Activated CD4-positive, alpha-beta T cell treated with anti-CD3 and anti-CD28 coated beads, Interleukin-2, amount 10 ng/mL, durations not matched to agents 7 days and 5 days (primary cell): ENCODE measurements around the gene PYM1. TPM values are rescaled to one million over a fixed set of nuclear protein-coding genes. Genes with fewer than 3 reads are reported as not detected.
A peak's percentile ranks its signal among the peaks of the same experiment; 100 is the strongest.

Source experiments
- CTCF ChIA-PET: fragments of 350-600 bp; sonication (Branson Sonifier 250); formaldehyde crosslinking; loops from one replicate; lab custom pipeline; 2021; ENCODE audit warnings: antibody characterized with exemption; lab: Charles Lee
- POLR2A ChIA-PET: fragments of 350-600 bp; sonication (Branson Sonifier 250); formaldehyde crosslinking; loops from one replicate; lab custom pipeline; 2021; ENCODE audit warnings: antibody characterized with exemption; lab: Charles Lee
- DNase-seq: peaks from one replicate; pipeline ENCODE4 v3.0.0-alpha.2; 2020
- H3K27ac Mint-ChIP-seq: one replicate; pipeline ENCODE4 v1.8.0; 2021; ENCODE audit warnings: mild to moderate bottlenecking, moderate library complexity, mixed read lengths
- H3K27me3 Mint-ChIP-seq: one replicate; pipeline ENCODE4 v1.8.0; 2021; ENCODE audit warnings: mixed read lengths
- H3K36me3 Mint-ChIP-seq: one replicate; pipeline ENCODE4 v1.8.0; 2021; ENCODE audit warnings: low read depth, mixed read lengths
- H3K4me1 Mint-ChIP-seq: one replicate; pipeline ENCODE4 v1.8.0; 2021; ENCODE audit warnings: mixed read lengths
- H3K4me3 Mint-ChIP-seq: one replicate; pipeline ENCODE4 v1.8.0; 2021; ENCODE audit warnings: mild to moderate bottlenecking, moderate library complexity, mixed read lengths
- H3K9me3 Mint-ChIP-seq: one replicate; pipeline ENCODE4 v1.8.0; 2021; ENCODE audit warnings: mixed read lengths
- total RNA-seq, 2 experiments: library from RNA; stranded (reverse); gene quantifications; one replicate each; pipeline ENCODE4 v1.2.3, GENCODE V29; 2021

Gene PYM1
- 10 to 100 TPM; 50.3 to 50.7 TPM for total RNA-seq

DNA sequence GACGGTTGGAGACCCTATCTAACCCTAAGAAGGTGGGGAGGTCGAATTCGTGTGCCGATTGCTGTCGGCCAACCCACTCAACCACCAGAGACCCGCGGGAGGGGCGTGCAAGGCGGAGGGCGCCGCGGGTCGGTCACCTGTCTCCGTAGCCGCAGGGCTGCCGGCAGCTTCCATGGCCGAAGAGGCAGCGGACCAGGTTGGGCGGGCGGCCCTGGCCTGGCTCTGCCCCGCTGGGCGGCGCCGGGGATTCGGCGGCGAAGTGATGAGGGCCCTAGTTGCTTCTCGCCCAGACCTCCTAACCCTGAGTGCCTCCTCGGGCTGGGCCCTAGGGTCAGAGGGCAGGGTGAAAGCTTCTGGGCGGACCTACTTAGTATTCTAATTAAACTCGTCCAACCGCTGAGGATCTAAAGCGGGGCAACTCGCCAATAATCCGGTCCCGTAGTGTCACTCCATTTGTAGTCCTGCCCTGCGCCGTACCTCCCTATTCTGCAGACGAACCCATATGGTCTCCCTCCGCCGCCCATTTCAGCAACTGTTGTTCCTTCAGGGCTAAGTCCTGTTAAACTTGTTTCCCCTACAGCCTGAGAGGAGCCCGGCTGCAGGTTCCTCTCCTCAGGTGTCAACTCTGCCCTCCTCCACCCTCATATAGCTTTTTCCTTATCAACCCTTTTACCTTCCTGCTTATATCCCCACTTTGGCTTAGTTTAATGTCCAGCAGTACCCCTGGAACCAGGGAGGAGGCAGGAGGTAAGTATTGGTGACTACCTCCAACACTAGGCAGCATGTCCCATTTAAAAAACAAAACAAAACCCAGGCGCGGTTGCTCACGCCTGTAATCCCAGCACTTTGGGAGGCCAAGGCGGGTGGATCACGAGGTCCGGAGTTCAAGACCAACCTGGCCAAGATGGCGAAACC lies at the start of gene PYM1:
Gene PYM1 (minus strand): TSS at position 307 of the 915 bp plus-strand sequence. CDS start 133 bp downstream, at position 174.
- POLR2A ChIA-PET: no interaction called here
- CTCF ChIA-PET: interaction anchor here (0.6 to 6.8 kb wide), 7 partner anchors 12 to 1280 kb away, joined by 3 to 45 read pairs (median 4); partner anchors contain the start of gene DNAJC14
- H3K9me3 Mint-ChIP-seq: no peaks in the 10 kb centered on the region
- peak within 1 kb of the TSS; percentile 99 for H3K27ac Mint-ChIP-seq
- peak; percentile 83 for DNase-seq
- H3K27me3 Mint-ChIP-seq: no peaks in the 10 kb centered on the region
- H3K36me3 Mint-ChIP-seq: peaks cover 52% of the 10 kb centered on the region
- H3K4me1 Mint-ChIP-seq: peaks cover 34% of the 10 kb centered on the region
- peak within 1 kb of the TSS; percentile 89 for H3K4me3 Mint-ChIP-seq

DNA sequence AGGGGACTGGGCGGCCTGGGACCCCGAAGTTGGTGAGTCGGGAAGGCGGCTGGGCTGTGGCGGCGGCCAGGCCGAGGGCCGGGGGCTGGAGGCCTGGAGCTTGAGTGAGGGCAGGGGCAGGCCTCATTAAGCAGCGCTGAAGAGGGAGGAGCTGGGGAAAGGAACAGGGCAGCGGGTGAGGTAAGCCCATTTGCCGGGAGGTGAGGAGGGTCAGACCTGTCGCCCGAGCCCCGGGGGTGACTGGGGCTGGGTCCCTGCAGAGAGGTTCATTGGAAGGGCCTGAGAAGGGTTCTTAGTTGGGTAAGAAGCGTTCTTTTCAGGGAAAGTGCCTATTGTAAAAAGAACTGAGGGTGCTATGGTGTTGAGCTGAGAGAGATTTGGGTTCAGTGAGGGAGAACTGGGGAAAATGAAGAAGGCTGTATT lies 46.6 kb upstream of the PYM1 start:
- POLR2A ChIA-PET: interaction anchor here (0.6 to 1.7 kb wide), 8 partner anchors 8 to 475 kb away, joined by 3 to 8 read pairs (median 4); partner anchors contain the start of genes DNAJC14 and TIMELESS
- no peaks in the 10 kb centered on the region for H3K9me3 Mint-ChIP-seq
- peaks cover 32% of the 10 kb centered on the region for H3K4me1 Mint-ChIP-seq
- no peak overlapping the region for H3K27ac Mint-ChIP-seq
- H3K4me3 Mint-ChIP-seq: no peak overlapping the region
- H3K27me3 Mint-ChIP-seq: no peaks in the 10 kb centered on the region
- peaks cover 24% of the 10 kb centered on the region for H3K36me3 Mint-ChIP-seq
- CTCF ChIA-PET: interaction anchor here (0.7 to 2.6 kb wide), 21 partner anchors 8 to 245 kb away, joined by 3 to 15 read pairs (median 4); partner anchors contain the start of genes SMARCC2 and SUOX
- DNase-seq: peak; percentile 53

DNA sequence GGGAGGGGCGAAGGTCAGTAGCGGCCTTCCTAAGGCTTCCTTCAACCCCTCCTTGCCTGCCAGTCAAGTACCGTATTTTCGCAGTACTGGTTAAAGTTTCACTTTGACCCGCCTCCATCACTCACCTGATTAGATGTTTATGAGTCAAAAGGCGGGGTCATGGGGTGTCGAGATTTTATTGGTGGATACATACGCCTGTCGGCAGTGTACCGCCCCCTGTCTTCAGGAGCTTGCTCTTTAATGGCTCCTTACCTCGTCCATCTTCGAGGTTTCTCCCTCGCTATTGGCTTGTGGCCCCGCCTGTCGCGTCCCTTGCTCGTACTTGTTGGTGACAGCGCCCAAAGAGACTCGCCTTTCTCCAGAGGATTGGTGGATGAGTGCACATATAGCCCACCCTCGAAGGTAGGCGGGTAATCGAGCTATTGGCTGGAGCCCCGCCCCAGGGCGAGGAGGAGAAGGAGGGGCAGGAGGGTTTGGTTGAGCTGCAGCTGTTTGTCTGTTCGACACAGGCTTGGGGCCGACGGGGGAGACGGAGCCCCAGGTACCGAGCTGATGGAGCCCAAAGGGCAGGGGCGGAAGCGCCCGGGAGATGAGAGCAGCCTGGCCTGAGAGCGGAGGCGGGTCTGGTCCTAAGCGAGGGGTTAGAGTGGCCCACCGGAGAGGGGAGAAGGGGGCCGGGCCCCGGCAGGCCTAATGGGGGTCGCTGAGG lies 46.1 kb upstream of the PYM1 start, which contains the start of gene RAB5B:
Gene RAB5B (plus strand): TSS at position 480 of the 709 bp plus-strand sequence. CDS start 12,883 bp downstream, outside the sequence.
- peak; percentile 99 for DNase-seq
- Mint-ChIP-seq H3K4me3 (no peak within 1 kb of the TSS), H3K27ac (no peak within 1 kb of the TSS), H3K9me3 (no peaks in the 10 kb centered on the region), H3K4me1 (peaks cover 34% of the 10 kb centered on the region), H3K36me3 (peaks cover 22% of the 10 kb centered on the region), H3K27me3 (no peaks in the 10 kb centered on the region)
- ChIA-PET CTCF (interaction anchor here (0.7 to 2.6 kb wide), 22 partner anchors 9 to 244 kb away, joined by 3 to 15 read pairs (median 4); partner anchors contain the start of genes SMARCC2 and SUOX), POLR2A (interaction anchor here (0.6 to 1.7 kb wide), 6 partner anchors 11 to 476 kb away, joined by 3 to 8 read pairs (median 4); partner anchors contain the start of gene TIMELESS)

DNA sequence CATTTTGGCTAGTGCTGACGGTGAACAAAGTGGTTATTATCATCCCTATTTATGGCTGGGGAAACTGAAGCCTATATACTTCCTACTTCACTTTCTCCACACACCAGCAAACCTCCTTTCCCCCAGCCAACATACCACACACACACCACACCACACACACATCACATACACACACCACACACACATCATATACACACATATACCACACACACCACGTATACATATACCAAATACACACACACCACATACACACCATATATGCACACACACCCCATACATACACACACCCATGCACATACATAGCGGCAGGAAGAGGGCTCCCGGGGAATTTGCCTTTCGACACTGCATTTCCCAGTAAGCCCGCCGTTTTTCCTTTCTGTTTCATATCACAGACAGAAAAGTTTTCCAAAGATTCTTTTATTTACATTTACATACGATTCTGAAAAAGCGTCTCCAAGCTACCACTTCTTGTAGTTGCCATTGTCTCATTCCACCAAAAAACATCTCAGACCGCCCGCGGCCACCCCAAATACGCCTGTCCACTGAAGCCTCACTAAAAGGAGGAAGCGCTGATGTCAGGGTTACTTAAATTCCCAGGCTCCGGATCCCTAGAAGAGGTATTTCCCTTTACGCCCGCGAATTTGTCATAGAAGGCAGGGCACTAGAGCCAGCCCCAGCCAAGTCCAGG lies 45.4 kb upstream of the PYM1 start:
- Mint-ChIP-seq H3K36me3 (peaks cover 23% of the 10 kb centered on the region), H3K27ac (no peak overlapping the region), H3K9me3 (no peaks in the 10 kb centered on the region), H3K27me3 (no peaks in the 10 kb centered on the region), H3K4me3 (no peak overlapping the region), H3K4me1 (peaks cover 41% of the 10 kb centered on the region)
- POLR2A ChIA-PET: interaction anchor here (0.9 to 1.7 kb wide), 2 partner anchors 11 to 21 kb away, joined by 3 to 8 read pairs; no protein-coding TSS in a partner anchor
- CTCF ChIA-PET: interaction anchor here (0.7 to 2.6 kb wide), 17 partner anchors 9 to 243 kb away, joined by 3 to 15 read pairs (median 4); partner anchors contain the start of genes PYM1, SMARCC2 and SUOX
- DNase-seq: peak; percentile 24

DNA sequence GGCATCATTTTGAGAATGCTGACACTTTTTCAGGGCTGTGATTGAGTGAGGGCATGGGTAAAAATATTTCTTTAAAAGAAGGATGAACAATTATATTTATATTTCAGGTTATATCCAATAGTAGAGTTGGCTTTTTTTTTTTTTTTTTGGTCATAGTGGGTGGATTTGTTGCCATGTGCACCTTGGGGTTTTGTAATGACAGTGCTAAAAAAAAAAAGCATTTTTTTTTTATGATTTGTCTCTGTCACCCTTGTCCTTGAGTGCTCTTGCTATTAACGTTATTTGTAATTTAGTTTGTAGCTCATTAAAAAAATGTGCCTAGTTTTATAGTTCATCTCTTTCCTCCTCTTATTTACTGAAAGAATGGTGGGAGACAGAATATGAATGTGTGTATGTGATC lies 44.8 kb upstream of the PYM1 start:
- Mint-ChIP-seq H3K27ac (no peak overlapping the region), H3K36me3 (peaks cover 26% of the 10 kb centered on the region), H3K27me3 (no peaks in the 10 kb centered on the region), H3K4me1 (peaks cover 44% of the 10 kb centered on the region), H3K9me3 (no peaks in the 10 kb centered on the region), H3K4me3 (no peak overlapping the region)
- POLR2A ChIA-PET: interaction anchor here (0.5 to 0.9 kb wide), 2 partner anchors 20 to 101 kb away, joined by 3 read pairs; no protein-coding TSS in a partner anchor
- CTCF ChIA-PET: interaction anchor here (1.0 kb wide), 1 partner anchor 45 kb away, joined by 3 read pairs; the partner anchor contains the start of gene PYM1
- DNase-seq: no peak

DNA sequence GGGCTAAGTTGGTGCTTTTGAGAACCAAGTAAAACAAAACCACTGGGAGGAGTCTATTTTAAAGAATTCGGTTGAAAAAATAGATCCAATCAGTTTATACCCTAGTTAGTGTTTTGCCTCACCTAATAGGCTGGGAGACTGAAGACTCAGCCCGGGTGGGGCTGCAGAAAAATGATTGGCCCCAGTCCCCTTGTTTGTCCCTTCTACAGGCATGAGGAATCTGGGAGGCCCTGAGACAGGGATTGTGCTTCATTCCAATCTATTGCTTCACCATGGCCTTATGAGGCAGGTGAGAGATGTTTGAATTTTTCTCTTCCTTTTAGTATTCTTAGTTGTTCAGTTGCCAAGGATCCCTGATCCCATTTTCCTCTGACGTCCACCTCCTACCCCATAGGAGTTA lies 44.3 kb upstream of the PYM1 start:
- CTCF ChIA-PET: interaction anchor here (1.0 kb wide), 1 partner anchor 45 kb away, joined by 3 read pairs; the partner anchor contains the start of gene PYM1
- Mint-ChIP-seq H3K27me3 (no peaks in the 10 kb centered on the region), H3K4me3 (no peak overlapping the region), H3K27ac (no peak overlapping the region), H3K9me3 (no peaks in the 10 kb centered on the region), H3K4me1 (peaks cover 45% of the 10 kb centered on the region), H3K36me3 (peaks cover 26% of the 10 kb centered on the region)
- POLR2A ChIA-PET: interaction anchor here (0.5 kb wide), 1 partner anchor 101 kb away, joined by 3 read pairs; no protein-coding TSS in a partner anchor
- no peak for DNase-seq

DNA sequence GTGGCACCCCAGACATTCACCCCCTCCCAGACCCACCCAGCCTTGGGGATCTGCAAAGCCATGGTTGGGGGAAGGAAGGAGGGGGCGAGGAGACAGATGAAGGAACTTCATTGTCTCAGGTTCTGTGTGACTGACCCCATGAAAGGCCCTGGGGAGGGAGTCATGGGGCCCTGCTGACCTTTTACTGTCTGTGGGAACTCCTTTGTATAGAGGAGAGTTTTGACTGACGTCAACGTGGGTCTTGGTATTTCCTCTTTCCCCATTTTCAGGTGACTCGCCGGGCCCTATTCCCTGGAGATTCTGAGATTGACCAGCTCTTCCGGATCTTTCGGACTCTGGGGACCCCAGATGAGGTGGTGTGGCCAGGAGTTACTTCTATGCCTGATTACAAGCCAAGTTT lies 43.1 kb upstream of the PYM1 start:
- no peaks in the 10 kb centered on the region for H3K9me3 Mint-ChIP-seq
- peaks cover 45% of the 10 kb centered on the region for H3K4me1 Mint-ChIP-seq
- peaks cover 27% of the 10 kb centered on the region for H3K36me3 Mint-ChIP-seq
- no peak overlapping the region for H3K4me3 Mint-ChIP-seq
- H3K27me3 Mint-ChIP-seq: no peaks in the 10 kb centered on the region
- ChIA-PET POLR2A (no interaction called here), CTCF (no interaction called here)
- DNase-seq: no peak
- H3K27ac Mint-ChIP-seq: no peak overlapping the region

DNA sequence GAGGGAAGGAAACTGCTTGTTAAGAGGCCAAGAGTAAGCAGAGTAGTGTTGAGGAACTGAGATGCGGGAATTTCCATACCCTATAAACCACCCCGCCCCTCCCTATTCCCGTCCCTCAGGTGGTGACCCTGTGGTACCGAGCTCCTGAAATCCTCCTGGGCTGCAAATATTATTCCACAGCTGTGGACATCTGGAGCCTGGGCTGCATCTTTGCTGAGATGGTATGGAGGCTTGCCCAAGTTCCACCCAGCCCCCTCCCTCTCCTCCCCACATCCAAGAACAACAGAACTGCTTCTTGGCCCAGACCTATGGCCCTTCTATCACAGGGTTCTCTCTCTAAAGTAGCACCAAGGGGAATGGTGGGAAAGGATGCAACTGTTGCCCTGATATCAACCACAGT lies 41.7 kb upstream of the PYM1 start:
- Mint-ChIP-seq H3K36me3 (peaks cover 27% of the 10 kb centered on the region), H3K9me3 (no peaks in the 10 kb centered on the region), H3K4me3 (no peak overlapping the region), H3K27me3 (no peaks in the 10 kb centered on the region), H3K27ac (no peak overlapping the region), H3K4me1 (peaks cover 45% of the 10 kb centered on the region)
- DNase-seq: no peak
- POLR2A ChIA-PET: no interaction called here
- CTCF ChIA-PET: interaction anchor here (1.0 to 1.7 kb wide), 5 partner anchors 10 to 231 kb away, joined by 3 to 6 read pairs (median 4); no protein-coding TSS in a partner anchor

DNA sequence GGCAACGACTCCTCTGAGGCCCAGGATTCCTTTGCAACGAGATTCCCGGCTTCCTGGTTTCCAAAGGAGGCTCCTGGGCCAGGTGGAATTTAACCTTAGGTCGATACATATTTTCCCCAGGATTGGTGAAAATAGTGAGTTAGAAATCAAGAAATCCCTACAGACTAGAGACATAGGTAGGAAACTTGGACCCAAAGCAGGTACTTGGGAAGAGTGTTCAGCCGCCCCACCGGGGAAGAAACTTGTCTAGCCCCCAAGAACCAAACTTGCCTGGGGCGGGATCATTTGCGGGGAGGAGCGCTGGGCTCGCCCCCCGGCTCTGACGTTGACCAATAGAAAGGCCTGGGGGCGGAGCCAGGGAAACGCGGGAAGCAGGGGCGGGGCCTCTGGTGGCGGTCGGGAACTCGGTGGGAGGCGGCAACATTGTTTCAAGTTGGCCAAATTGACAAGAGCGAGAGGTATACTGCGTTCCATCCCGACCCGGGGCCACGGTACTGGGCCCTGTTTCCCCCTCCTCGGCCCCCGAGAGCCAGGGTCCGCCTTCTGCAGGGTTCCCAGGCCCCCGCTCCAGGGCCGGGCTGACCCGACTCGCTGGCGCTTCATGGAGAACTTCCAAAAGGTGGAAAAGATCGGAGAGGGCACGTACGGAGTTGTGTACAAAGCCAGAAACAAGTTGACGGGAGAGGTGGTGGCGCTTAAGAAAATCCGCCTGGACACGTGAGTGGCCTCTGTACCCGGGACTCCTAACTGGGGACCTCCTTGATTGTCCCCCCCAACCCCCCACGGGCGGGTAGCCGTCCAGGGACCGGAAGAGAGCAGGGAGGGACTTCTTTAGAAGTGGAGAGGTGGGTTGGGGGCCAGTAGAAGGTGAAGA lies 39.0 kb upstream of the PYM1 start, which contains the start of gene CDK2:
Gene CDK2 (plus strand): TSS at position 423 of the 874 bp plus-strand sequence. CDS start 179 bp downstream, at position 602.
- H3K4me3 Mint-ChIP-seq: peak within 1 kb of the TSS; percentile 97
- H3K36me3 Mint-ChIP-seq: peaks cover 24% of the 10 kb centered on the region
- no peaks in the 10 kb centered on the region for H3K9me3 Mint-ChIP-seq
- CTCF ChIA-PET: interaction anchor here (0.7 kb wide), 1 partner anchor 340 kb away, joined by 3 read pairs; no protein-coding TSS in a partner anchor
- DNase-seq: peak; percentile 93
- peaks cover 42% of the 10 kb centered on the region for H3K4me1 Mint-ChIP-seq
- POLR2A ChIA-PET: no interaction called here
- H3K27ac Mint-ChIP-seq: peak within 1 kb of the TSS; percentile 89
- no peaks in the 10 kb centered on the region for H3K27me3 Mint-ChIP-seq

DNA sequence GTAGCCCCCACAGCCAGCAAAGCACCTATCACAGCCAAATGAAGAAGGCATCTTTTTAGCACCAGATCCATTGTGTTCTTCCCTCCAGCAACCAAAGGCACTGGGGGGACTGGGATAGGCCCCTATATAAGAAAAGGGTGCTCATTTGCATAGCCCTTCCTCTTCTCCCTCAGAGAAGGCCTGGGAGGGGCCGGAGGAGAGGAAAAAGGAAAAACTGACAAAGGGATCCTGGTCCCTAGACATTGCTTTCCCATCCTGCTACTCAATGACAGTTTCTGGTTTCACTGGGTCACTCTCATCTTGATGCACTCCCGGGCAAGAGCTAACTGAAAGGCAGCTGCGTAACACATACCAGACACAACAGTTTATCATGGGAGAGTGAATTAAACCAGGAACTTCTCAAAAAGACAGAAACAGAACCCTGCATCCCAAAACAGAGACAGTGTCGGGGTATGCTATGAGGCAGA lies 38.3 kb upstream of the PYM1 start, which contains the start of gene PMEL:
Gene PMEL (minus strand): TSS at position 102 of the 467 bp plus-strand sequence. CDS start 31 bp downstream, at position 71.
- Mint-ChIP-seq H3K36me3 (peaks cover 21% of the 10 kb centered on the region), H3K4me1 (peaks cover 36% of the 10 kb centered on the region), H3K9me3 (no peaks in the 10 kb centered on the region), H3K27ac (peak within 1 kb of the TSS; percentile 89), H3K4me3 (peak within 1 kb of the TSS; percentile 97), H3K27me3 (no peaks in the 10 kb centered on the region)
- DNase-seq: no peak
- ChIA-PET CTCF (no interaction called here), POLR2A (no interaction called here)
